Measurements from ENCODE around the gene GALK2.

DNA sequence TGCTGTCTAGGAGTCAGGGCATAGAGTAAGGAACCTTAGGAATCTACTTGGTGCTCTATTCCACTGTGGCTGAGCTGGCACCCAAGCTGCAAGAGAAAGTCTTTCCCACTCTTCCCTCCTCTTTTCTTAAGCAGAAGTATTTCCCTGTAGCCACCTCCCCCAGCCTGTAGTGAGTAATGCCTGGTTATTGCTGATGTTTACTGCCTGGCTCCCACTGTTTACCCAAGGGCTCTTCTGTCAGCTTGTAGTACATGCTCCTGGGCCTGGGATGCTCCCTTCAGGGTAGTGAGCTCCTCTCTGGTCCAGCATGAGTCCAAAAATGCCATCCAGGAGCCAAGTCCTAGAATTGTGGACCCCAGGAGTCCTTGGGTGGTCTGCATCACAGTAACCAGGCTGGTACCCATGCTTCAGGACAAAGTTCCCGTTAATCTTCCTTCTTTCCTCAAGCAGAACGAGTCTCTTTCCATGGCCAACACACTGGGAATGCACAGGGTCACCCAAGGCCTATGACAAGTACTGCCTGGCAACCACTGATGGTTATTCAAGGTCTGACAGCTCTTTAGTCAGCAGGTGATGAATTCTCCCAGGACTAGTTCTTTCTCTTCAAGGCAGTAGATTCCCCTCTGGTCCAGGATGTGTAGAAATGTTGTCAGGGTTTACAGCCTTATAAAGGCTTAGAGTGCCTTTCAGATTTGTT lies 17.6 kb downstream of the GALK2 start:
- TF ChIP-seq, protein P1, sequence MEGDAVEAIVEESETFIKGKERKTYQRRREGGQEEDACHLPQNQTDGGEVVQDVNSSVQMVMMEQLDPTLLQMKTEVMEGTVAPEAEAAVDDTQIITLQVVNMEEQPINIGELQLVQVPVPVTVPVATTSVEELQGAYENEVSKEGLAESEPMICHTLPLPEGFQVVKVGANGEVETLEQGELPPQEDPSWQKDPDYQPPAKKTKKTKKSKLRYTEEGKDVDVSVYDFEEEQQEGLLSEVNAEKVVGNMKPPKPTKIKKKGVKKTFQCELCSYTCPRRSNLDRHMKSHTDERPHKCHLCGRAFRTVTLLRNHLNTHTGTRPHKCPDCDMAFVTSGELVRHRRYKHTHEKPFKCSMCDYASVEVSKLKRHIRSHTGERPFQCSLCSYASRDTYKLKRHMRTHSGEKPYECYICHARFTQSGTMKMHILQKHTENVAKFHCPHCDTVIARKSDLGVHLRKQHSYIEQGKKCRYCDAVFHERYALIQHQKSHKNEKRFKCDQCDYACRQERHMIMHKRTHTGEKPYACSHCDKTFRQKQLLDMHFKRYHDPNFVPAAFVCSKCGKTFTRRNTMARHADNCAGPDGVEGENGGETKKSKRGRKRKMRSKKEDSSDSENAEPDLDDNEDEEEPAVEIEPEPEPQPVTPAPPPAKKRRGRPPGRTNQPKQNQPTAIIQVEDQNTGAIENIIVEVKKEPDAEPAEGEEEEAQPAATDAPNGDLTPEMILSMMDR (IDR thresholded peaks at IDR 0.05) = no peak
- TF ChIP-seq POLR2A (IDR thresholded peaks at IDR 0.05) = no peak

Data from body of pancreas (tissue), 4 donors.